Mesothelial cell of epicardium (in vitro differentiated cells): ENCODE results near the gene MARK2. TPM values are rescaled to one million over a fixed set of nuclear protein-coding genes. Genes with fewer than 3 reads are reported as not detected.

Experiments
- DNase-seq, 2 experiments: peaks; one replicate each; pipeline ENCODE4 v3.0.0; 2021; ENCODE audit warnings: low spot score in 2 of 2; ENCODE audit not compliant: unreplicated experiment in 2 of 2
- H3K27ac Mint-ChIP-seq: 2 replicates; pipeline ENCODE4 v1.8.0; 2021; ENCODE audit warnings: mixed read lengths
- H3K27me3 Mint-ChIP-seq: 2 replicates; pipeline ENCODE4 v1.8.0; 2021; ENCODE audit warnings: low read depth, mixed read lengths
- H3K36me3 Mint-ChIP-seq: 2 replicates; pipeline ENCODE4 v1.8.0; 2021; ENCODE audit warnings: mixed read lengths
- H3K4me1 Mint-ChIP-seq: 2 replicates; pipeline ENCODE4 v1.8.0; 2021; ENCODE audit warnings: mixed read lengths
- H3K4me3 Mint-ChIP-seq: 2 replicates; pipeline ENCODE4 v1.8.0; 2021; ENCODE audit warnings: mild to moderate bottlenecking, moderate library complexity, mixed read lengths
- H3K9me3 Mint-ChIP-seq: 2 replicates; pipeline ENCODE4 v1.8.0; 2021; ENCODE audit warnings: mixed read lengths
- CTCF ChIP-seq: fragments of 200-600 bp; sonication (generic); IDR thresholded peaks from one replicate; pipeline ENCODE4 v1.5.0; 2021; ENCODE audit warnings: antibody characterized with exemption; ENCODE audit not compliant: unreplicated experiment
- total RNA-seq: library from RNA; stranded (reverse); gene quantifications from 3 replicates; pipeline ENCODE4 v1.2.1, GENCODE V29; 2021

MARK2 gene
- total RNA-seq, 1 donor from 2014 or later = 48.8 TPM

GRCh38 chr11:63907808-63908530 lies 69.1 kb downstream of the MARK2 start:
- no peak for TF ChIP-seq CTCF
- Mint-ChIP-seq H3K9me3 (no peaks in the 10 kb centered on the region), H3K36me3 (peaks cover 16% of the 10 kb centered on the region), H3K4me3 (no peak overlapping the region), H3K27me3 (no peaks in the 10 kb centered on the region), H3K27ac (peak overlapping the region; percentile 16), H3K4me1 (peaks cover 27% of the 10 kb centered on the region)
- no peak for DNase-seq

- H3K27ac Mint-ChIP-seq = peak overlapping the region; percentile 59
- no peak overlapping the region for H3K4me3 Mint-ChIP-seq
- H3K9me3 Mint-ChIP-seq = no peaks in the 10 kb centered on the region
- no peak for TF ChIP-seq CTCF
- DNase-seq = no peak
- H3K4me1 Mint-ChIP-seq = peaks cover 27% of the 10 kb centered on the region
- H3K36me3 Mint-ChIP-seq = peaks cover 12% of the 10 kb centered on the region
- no peaks in the 10 kb centered on the region for H3K27me3 Mint-ChIP-seq
Measured at GRCh38 chr11:63908631-63909401, 69.9 kb downstream of the MARK2 start.

- Mint-ChIP-seq H3K4me1 (peaks cover 27% of the 10 kb centered on the region), H3K36me3 (peaks cover 10% of the 10 kb centered on the region)
Measured at GRCh38 chr11:63909591-63910506, 70.9 kb downstream of the MARK2 start.

GRCh38 chr11:63910675-63911074 lies 71.8 kb downstream of the MARK2 start:
- peaks cover 10% of the 10 kb centered on the region for H3K36me3 Mint-ChIP-seq
- TF ChIP-seq CTCF = no peak
- peak overlapping the region; percentile 91 for H3K27ac Mint-ChIP-seq
- DNase-seq = no peak
- peak overlapping the region; percentile 1 for H3K4me3 Mint-ChIP-seq
- H3K4me1 Mint-ChIP-seq = peaks cover 30% of the 10 kb centered on the region
- H3K9me3 Mint-ChIP-seq = no peaks in the 10 kb centered on the region
- H3K27me3 Mint-ChIP-seq = no peaks in the 10 kb centered on the region

More at GRCh38 chr11:63909591-63910506, 70.9 kb downstream of the MARK2 start:
- no peak overlapping the region for H3K4me3 Mint-ChIP-seq
- no peaks in the 10 kb centered on the region for H3K27me3 Mint-ChIP-seq
- TF ChIP-seq CTCF = no peak
- peak overlapping the region; percentile 90 for H3K27ac Mint-ChIP-seq
- no peak for DNase-seq
- H3K9me3 Mint-ChIP-seq = no peaks in the 10 kb centered on the region

GRCh38 chr11:63911440-63911839 lies 72.5 kb downstream of the MARK2 start:
- H3K4me3 Mint-ChIP-seq = no peak overlapping the region
- peaks cover 33% of the 10 kb centered on the region for H3K4me1 Mint-ChIP-seq
- H3K36me3 Mint-ChIP-seq = peaks cover 7% of the 10 kb centered on the region
- H3K27ac Mint-ChIP-seq = peak overlapping the region; percentile 91
- no peaks in the 10 kb centered on the region for H3K27me3 Mint-ChIP-seq
- no peaks in the 10 kb centered on the region for H3K9me3 Mint-ChIP-seq
- no peak for TF ChIP-seq CTCF
- no peak for DNase-seq
